Brain microvascular endothelial cell (primary cell): Measurements from ENCODE around the gene GLS2.
A peak's percentile ranks its signal among the peaks of the same experiment; 100 is the strongest.
"Not testable (repeated sequence)": the region's sequence is repeated elsewhere in the genome, so short reads cannot be mapped to it uniquely, and the experiment has no call there.

Source experiments
- DNase-seq: peaks from one replicate; pipeline ENCODE4 v3.0.0-alpha.2; 2020
- H3K27ac ChIP-seq: fragments of 250-450 bp; sonication (Bioruptor Pico); 2 replicates; pipeline ENCODE4 v1.5.1; 2020; ENCODE audit warnings: mild to moderate bottlenecking, moderate library complexity
- H3K27me3 ChIP-seq: fragments of 250-450 bp; sonication (Bioruptor Pico); replicated peaks from 2 replicates; pipeline ENCODE4 v1.5.1; 2020; ENCODE audit warnings: mild to moderate bottlenecking
- H3K36me3 ChIP-seq: fragments of 250-450 bp; sonication (Bioruptor Pico); replicated peaks from 2 replicates; pipeline ENCODE4 v1.5.1; 2020; ENCODE audit warnings: mild to moderate bottlenecking
- H3K4me3 ChIP-seq: 2 replicates; pipeline ENCODE4 v1.5.1; 2011; ENCODE audit warnings: low read depth, mild to moderate bottlenecking, control low read depth, low read length, moderate library complexity
- CTCF ChIP-seq: IDR thresholded peaks from 2 replicates; pipeline ENCODE4 v1.5.1; 2011; ENCODE audit warnings: low read depth, mild to moderate bottlenecking, moderate library complexity, low read length, control low read depth, inconsistent platforms; ENCODE audit errors: missing control alignments
- in situ Hi-C: cut with HindIII; loops from 2 replicates; pipeline ENCODE4 v1.10.0; 2017; ENCODE audit warnings: low sequenced_read_pairs, low pct_ligation_motif_present

GLS2 gene

GRCh38 chr12:56451147-56451546 lies 36.8 kb downstream of the GLS2 start:
- in situ Hi-C loops, result no loop called here
- Histone ChIP-seq H3K27me3 (no peaks in the 10 kb centered on the region), H3K36me3 (no peaks in the 10 kb centered on the region), H3K27ac (no peak overlapping the region), H3K4me3 (no peak overlapping the region)
- no peak for TF ChIP-seq CTCF
- DNase-seq, result no peak

DNA sequence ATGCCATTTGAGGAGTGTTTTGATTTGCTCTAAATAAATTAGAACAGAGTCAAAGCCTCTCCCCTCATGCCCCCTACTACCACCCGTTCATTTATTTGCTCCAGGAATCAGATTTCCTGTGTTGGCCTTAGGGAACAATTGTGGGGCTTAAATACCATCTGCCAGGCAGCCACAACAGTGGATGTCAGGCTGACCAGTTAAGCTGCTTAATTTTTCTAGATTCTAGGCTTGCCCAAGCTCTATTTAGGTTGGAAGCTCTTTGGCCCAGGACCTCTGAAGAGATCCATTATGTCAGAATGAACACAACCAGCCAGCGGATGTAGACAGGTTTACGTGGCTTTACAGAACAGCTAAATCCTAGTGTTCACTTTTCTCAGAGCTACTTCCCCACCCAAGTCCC lies 37.7 kb downstream of the GLS2 start:
- no peak for DNase-seq
- no peak overlapping the region for H3K27ac ChIP-seq
- H3K4me3 ChIP-seq, result no peak overlapping the region
- no peaks in the 10 kb centered on the region for H3K27me3 ChIP-seq
- TF ChIP-seq CTCF, result no peak
- in situ Hi-C loops, result no loop called here
- H3K36me3 ChIP-seq, result no peaks in the 10 kb centered on the region

DNA sequence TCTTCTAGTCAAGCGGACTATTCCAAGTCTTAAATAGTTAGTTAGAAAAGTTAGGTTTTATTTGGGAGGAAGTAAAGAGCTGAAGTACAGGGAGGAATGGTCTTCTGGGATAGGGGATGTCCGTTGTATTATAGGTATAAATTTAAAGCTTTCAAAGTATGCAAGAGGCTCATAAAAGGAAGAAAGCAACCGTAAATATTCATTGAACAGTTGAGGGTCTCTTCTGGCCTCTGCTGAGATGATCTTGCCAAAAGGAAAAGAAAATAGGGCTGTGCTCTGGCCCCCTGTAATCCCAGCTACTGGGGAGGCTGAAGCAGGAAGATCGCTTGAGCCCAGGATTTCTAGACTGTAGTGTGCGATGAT lies 38.4 kb downstream of the GLS2 start:
- in situ Hi-C loops, result no loop called here
- Histone ChIP-seq H3K27ac (peak overlapping the region; percentile 35), H3K4me3 (peak overlapping the region; percentile 82), H3K27me3 (no peaks in the 10 kb centered on the region), H3K36me3 (no peaks in the 10 kb centered on the region)
- no peak for TF ChIP-seq CTCF
- DNase-seq, result no peak

DNA sequence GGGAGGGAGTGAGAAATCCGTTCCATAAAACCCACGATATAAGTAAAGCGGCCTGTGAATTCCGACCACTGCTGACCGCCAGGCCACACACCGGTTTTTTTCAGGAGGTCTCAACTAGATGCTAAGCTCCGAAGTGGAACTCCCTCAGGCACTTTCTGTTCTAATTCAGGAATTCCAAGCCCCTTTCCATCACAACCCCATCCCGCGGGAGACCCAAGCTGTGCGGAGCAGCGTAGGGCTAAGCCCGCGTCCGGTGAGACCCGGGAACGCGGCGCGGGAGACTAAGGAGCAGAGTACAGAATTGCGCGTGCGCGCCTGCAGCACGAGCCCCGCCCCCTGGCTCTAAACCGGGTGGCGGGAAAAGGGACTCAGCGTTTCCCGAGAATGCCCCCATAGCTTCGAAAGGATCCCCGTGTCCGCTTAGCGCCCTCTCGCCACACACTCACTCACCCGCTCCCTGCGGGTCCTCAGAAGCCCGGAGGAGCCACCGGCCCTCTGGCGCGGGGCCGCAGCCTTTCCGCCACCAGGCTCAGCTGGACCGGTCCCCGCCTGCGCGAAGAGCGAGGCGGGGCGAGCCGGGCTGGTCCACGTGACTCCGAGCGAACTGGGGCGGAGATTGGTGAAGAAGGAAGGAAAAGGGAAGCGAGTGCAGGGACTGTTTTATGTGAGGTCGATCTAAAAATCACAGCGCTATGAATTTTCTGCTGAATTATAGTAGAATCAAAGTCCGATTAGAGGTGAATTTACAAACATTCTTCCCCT lies 38.9 kb downstream of the GLS2 start, which contains the start of gene TIMELESS:
Gene TIMELESS, minus strand, starts transcription at position 567 of the 762 bp plus-strand sequence. CDS start 15,256 bp downstream, outside the sequence.
- DNase-seq, result peak; percentile 72
- H3K27ac ChIP-seq, result peak within 1 kb of the TSS; percentile 35
- H3K4me3 ChIP-seq, result peak within 1 kb of the TSS; percentile 82
- H3K36me3 ChIP-seq, result no peaks in the 10 kb centered on the region
- no peaks in the 10 kb centered on the region for H3K27me3 ChIP-seq
- in situ Hi-C loops, result no loop called here
- TF ChIP-seq CTCF, result no peak

GRCh38 chr12:56443208-56443607 lies 44.8 kb downstream of the GLS2 start:
- not testable (repeated sequence) for H3K27me3 ChIP-seq

DNA sequence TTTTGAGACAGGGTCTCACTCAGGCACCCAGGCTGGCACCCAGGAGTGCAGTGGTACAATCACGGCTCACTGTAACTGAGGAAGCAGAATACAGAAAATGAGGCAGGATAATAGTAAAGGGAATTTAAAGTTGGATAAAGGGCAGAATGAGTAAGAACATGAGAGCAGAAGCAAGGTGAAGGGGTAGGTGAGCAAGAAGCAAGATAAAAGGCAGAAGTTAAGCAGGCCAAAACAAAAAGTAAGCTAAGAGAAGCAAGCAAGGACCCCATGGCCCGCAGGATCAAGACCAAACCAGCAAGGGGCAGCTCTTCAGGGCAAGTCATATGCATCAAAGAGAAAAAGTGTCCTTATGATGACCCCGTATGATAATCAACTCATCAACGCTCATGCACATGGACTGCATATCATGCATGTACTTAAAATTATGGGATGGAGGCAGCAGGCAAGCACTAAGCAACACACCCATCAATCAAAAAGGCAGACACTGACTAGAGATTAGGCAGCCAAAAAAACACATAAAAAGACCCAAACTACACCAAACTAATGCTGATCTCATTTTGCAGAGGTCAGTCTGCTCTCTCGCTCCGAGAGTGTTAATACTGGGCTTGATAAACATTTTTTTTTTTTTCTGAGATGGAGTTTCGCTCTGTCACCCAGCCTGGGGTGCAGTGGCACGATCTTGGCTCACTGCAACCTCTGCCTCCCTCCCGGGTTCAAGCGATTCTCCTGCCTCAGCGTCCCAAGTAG lies 50.4 kb downstream of the GLS2 start:
- DNase-seq, result no peak
- Histone ChIP-seq H3K27ac (no peak overlapping the region), H3K36me3 (no peaks in the 10 kb centered on the region), H3K27me3 (no peaks in the 10 kb centered on the region), H3K4me3 (no peak overlapping the region)
- no peak for TF ChIP-seq CTCF
- in situ Hi-C loops, result no loop called here

More at GRCh38 chr12:56443208-56443607, 44.8 kb downstream of the GLS2 start:
- in situ Hi-C loops, DNase-seq, H3K36me3 ChIP-seq, H3K4me3 ChIP-seq, H3K27ac ChIP-seq: not testable (repeated sequence)
